NCI-H774 (cell line): Measurements from ENCODE around the gene ARAP1.

Experiments
- DNase-seq: peaks from one replicate; lab custom pipeline; 2025; lab: John Stamatoyannopoulos, UW

The ARAP1 gene

DNA sequence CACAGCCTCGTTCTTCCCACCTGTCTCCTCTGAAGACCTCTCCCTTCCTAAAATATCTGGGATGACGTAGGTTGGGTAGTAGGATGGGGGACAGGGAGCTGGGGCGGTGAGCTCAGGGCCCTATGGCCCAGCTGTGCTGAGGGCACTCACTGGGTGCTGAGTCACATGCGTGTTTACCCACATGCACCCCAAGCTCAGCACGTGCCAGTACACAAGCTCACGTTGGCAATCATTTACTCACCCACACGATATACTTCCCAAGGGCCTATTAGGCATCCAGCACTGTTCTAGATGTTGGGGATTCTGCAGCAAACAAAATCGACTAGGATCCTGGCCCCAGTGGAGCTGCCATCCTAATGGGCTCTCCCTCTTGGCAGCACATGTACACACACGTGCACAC lies 28.7 kb downstream of the ARAP1 start:
- DNase-seq, result no peak

DNA sequence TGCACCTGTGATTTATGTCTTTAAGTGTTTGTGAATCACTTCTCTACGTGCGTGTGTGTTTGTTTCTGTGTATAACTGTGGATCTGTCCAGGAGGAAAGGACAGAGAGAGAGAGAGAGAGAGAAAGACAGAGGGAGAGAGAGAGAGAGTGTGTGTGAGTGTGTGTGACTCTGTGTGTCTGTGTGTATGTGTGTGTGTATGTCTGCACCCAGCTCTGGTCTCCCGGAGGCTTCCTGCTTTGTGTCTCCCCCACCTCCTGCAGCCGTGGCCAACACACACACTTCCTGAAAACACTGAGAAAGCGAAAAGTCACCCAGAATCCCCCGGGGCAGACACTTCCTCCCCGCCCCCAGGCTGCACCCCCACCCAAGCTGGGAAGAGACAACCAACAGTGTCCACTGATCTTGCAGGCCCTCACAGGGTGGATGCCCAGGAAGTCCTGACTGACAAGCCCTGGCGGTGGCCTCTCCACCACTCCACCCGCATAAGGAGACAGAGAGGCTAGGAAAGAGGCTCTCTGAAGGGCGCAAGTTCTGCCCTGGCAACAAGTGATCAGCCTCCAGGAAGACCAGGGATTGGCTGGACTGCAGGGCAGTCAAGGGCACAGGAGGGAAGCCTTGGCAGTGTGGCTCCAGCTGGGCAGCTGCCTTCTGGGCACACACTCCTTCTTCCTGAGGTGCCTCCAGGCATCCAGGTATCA lies 30.0 kb downstream of the ARAP1 start:
- peak; percentile 86 for DNase-seq

DNA sequence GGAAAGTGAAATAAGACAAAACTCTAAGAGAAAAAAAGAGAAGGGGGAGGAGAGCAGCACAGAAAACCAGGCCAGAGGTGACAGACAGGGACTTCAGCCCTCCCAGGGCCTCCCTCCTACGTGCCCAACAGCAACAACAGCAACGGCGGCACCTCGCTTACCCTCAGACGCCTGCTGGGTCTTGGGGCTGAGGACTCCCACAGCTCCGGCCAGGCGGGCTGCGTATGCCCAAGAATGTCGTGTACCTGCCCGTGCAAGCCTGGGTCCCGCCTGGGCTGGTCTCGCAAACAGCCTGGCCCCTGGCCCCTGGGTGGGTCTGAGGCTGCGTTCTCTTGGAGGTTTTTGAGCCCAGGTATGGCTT lies 30.5 kb downstream of the ARAP1 start:
- DNase-seq, result no peak

DNA sequence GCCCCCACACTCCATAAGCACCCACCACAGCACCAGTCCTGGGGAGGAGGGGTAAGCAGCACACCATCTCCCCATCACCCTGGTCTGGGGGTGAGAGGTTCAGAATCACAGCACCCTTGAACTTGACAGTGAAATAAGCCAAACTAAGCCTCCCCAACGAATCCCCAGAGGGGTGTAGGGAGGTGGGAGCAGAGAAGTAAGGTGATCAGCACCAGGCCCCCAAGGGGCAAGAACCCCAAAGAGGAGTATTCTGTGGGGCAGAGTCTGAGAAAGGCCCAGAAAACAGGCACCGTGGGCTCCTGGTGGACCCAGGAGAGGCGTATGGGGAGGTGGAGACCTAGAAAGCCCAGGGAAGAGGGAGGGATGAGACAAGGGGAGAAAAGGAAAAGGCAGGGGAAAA lies 30.9 kb downstream of the ARAP1 start:
- no peak for DNase-seq

DNA sequence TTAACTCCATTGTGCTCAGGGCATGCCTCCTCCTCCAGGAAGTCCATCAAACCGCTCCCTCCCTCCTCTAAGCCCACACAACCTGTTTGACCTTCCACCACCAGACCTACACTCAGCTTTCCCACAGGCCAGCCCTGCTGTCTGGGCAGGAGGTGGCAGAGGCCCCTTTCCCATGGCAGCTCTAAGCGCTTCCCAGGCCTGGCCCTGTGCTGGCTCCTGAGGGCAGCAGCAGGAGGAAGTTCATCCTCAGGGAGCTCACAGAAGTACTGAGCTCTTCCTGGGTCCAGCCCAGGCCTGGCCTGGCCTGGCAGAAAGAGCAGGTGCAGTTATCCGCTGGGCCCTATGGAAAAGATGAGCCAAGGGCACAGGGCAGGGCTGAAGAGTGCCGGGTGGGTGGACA lies 31.4 kb downstream of the ARAP1 start:
- no peak for DNase-seq

DNA sequence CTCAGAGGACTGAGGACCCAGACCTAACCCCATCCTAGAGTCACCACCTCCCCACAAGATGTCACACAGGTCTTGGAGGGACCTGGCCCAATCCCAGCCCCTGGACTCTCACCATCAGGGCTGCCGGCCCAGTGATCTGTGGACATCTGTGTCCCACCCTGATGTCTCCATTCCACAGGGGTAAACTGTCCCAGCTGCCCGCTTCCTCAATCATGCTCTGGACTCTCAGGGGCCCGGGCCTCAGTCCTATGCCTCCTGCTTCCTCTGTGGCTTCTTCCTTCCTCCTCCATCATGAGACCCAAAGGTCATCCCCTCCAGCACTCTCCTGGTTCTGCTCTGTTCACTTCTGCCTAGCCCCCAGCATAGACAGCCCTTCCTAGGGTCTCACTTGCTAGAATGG lies 32.2 kb downstream of the ARAP1 start:
- no peak for DNase-seq

DNA sequence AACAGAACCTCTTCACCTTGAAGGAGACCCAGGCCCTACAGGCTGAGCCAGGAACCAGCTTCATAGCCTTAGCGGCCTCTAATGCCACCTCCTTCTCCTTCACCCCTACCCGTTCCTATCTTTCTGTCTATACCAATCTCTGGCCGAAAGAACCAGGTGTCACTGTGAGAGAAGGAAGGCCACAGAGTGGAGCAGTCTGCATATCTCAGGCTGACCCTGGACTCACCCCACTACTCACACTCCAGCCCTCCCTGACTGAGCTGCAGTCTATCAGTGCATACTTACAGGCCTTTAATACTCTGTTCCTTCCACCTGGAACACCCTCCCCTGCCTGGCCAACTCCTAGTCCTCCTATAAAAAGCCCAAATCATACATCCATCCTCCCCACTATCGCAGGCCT lies 32.7 kb downstream of the ARAP1 start:
- DNase-seq, result no peak

DNA sequence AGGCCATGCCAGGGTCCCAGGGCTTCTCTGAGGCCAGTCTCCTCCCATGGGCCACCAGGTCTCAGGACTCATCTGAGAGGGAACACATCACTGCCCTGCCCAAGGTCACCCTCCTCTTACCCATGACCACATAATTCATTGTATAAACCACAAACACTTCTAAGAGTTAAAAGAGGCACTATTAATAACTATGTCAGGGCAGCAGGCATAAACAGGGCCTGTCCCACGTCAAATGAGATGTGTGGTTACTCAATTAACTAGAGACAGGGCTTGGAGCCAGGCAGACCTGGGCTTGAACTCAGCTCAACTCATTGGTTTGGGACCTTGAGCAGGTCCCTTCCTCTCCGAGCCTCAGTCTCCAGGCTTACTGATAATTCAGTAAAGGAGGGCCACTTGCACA lies 33.1 kb downstream of the ARAP1 start:
- no peak for DNase-seq

DNA sequence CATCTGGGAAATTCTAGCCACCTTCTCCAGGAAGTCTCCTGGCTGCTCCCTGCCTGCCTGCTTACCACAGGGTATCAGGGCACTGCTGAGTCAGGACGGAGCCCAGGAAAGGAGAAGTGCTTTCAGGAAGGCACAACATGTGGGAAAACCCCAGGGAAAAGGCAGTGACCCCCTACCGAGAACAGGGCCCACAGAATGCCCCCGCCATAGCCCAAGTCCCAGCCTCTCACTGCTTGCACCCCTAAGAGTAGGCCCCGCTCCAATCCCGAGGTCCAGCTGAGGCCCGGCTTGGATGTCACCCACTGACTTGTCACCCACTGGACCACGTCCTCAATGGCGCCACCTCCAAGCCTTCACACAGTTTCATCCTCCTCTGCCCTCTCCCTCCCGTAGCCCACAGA lies 34.1 kb downstream of the ARAP1 start:
- DNase-seq, result no peak

DNA sequence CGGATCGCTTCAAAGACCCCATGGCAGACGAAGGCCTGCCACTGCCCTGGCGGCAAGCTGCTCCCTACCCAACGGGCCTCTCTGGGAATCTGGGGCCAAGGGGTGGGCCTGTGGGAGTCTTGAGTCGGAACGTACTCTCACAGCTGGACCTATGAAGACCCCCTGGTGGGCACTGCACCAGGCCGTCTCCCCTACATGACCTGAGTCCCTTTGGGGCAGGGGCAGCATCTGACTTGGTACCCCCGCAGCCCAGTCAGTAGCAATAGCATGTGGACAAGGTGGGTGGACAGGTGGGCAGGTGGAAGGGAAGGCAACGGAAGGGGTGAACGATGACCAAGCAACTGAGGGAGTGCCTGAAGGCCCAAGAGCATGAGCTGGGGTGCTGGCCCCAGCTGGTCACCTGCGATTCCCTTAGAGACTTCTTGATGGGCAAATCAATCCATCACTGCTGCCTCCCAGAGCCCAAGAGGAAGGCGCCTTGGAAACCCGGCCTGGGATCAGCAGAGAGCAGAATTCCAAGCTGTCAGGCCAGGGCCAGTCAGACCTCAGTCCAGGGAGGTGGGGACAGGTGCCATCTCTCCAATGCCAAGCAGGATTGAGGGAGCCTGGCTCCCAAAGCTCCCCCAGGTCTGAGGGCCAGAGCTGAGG lies 35.3 kb downstream of the ARAP1 start:
- DNase-seq, result no peak

DNA sequence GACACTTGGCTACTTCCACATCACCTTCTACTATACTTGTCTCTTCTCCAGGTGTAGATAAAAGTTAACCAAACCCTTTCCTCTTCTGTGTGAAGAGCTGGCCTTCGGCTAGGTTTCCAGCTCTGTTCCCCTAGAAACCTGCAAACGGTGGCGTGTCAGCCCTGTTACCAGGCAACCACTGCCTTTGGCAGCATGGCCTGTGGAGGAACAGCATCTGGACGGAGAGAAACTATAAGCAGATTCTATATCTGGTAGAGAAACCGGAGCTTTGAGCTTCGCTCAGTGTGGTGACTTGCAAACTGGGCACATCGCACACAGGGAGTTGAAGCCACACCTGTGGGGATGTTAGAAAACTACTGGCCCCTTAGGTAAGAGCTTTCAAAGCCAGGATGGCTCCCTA lies 35.9 kb downstream of the ARAP1 start:
- no peak for DNase-seq

DNA sequence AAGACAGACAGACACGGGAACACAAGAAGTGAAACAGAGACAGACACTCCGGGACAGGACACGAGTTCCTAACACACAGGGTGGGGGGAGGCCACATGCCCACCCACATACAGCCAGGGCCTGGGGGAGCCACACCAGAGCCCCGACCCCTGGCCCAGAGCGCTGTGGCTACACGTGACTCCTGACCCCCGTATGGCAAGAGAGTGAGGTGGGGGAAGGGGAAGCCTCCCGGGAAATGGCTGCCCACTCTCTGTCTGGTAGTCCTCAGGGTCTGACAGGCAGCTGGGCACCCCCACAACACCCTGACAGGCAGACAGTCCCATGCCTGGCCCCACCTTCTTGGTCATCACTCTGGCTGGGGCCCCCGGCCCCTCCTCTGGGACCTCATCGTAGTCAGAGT lies 39.4 kb downstream of the ARAP1 start:
- DNase-seq, result no peak

DNA sequence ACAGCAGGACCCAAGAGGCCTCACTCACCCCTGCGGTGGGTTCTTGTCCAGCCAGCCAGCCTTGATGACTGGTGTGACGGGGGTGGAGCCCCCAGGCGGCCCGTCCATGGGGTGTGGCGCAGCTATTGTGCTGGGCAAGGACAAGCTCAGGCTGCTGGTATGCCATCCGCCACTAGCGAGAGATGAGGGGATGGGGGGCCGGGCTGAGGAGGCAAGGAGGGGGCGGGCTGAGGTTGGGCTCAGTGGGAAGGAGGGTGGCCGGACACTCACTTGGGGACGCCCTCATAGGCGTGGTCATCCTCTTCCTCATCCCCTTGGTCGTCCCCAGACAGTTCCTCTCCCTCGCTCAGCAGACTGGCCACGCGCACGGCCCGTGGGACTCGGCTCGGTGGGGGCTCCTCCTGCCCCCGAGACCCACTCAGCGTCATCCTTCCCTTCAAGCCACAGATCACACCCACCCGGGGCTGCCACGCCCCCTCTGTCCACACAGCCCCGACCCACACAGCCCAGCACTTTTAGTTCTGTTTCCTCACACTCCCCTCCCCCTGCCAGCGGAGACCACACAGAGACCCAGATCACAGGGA lies 39.9 kb downstream of the ARAP1 start:
- DNase-seq, result no peak

DNA sequence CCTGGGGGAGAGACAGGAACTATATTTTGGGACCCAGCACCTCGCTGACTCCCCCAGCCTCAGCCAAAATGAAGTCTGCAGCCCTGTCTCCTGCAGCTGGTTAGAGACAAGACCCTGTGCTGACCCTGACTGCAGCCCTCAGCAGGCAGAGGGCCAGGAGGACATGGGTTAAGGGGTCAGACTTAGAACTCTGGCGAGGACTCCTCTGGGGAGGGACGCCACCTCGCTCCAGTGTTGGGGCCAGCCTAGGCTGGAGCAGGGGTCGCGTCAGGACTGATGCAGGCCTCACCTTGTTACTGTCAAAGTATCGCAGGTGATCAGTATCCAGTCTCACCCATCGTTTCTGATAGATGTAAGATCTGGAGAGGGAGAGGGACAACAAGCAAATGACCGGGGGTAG lies 41.1 kb downstream of the ARAP1 start:
- DNase-seq, result no peak

DNA sequence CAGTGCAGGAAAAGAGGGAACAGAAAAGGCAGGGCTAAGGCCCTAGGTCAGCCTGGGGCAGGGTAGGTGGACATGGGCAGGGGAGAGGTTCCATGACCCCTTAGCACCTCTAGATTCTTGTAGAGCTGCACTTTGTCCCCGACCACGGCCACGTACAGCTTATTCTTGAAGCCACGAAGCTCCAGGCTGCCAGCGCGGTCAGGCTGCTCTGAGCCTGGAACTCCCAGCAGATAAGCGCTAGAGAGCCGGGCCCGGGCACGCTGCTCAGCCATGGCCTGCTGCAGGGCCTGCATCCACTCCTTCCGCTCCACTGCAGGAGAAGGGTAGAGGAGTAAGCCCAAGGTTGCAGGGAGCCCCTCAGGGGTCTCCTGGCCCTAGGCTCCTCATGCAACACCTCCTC lies 41.9 kb downstream of the ARAP1 start:
- DNase-seq, result no peak

DNA sequence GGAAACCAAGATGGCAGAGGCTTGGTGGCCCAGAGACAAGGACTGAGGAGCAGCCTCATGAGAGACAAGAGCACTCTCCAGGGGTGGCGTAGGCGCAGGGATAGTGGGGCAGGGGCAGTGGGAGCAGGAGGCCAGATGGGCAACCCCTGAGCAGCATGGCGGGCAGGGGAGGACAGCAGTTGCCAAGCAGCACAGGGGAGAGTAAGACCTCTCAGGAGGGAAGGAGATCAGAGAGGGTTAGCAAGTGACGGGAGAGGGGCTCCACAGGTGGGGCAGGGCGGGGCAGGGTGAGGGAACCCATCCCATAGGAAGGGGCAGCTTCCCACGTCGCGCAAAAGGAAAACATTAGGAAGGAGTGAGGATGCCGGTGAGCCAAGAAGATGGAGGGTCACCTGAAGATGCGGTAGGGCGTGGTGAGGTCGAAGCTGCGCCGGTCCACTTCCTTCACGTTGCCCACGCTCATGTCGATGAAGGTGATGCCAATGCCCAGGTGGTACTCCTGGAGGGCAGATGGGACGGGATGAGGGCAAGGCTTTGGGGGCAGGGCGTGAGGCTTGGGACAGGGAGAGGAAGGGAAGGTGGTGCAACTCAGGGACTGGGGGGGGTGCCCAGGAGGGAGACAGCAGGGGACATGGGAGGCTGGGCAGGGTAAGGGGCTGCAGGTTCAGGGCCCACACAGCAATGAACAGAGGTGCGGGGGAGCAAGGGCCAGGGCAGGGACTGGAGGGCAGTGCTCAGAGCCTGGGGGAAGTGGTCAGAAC lies 42.5 kb downstream of the ARAP1 start:
- DNase-seq, result no peak

DNA sequence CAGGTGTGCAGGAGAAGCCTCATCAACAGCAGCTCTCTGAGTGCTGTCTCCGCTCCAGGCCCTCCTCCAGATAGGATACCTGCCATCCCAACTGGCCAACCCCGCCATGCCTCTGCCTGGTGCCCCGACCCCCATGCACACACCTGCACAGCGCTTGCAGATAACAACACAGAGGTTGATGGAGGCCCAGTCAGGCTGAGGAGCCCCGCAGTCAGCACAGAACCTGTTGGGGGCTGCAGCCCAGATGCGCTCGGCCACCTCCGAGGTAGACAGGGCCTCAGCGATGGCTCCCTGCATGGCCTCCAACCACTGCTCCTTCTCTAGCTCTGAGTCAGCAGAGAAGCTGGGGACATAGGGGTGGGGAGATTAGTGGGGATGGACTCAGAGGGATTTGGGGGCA lies 45.2 kb downstream of the ARAP1 start:
- DNase-seq, result no peak

DNA sequence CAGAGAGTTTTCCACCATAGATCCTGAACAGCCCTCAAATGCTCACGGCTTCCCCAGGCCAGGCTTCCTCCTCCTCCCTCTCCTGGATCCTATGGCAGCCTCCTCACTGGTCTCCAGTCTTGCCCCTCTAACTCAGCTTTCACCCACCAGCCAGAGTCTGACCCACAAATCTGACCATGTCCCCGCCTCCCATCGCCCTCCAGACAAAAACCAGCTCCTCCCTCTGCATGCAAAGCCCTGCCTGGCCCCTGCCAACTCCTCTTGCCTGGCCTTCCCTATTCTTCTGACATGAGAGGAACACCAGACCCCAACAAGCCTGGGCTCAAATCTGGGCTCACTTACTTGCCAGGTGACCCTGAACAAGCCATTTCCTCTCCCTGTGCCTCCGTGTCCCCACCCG lies 45.6 kb downstream of the ARAP1 start:
- DNase-seq, result no peak

DNA sequence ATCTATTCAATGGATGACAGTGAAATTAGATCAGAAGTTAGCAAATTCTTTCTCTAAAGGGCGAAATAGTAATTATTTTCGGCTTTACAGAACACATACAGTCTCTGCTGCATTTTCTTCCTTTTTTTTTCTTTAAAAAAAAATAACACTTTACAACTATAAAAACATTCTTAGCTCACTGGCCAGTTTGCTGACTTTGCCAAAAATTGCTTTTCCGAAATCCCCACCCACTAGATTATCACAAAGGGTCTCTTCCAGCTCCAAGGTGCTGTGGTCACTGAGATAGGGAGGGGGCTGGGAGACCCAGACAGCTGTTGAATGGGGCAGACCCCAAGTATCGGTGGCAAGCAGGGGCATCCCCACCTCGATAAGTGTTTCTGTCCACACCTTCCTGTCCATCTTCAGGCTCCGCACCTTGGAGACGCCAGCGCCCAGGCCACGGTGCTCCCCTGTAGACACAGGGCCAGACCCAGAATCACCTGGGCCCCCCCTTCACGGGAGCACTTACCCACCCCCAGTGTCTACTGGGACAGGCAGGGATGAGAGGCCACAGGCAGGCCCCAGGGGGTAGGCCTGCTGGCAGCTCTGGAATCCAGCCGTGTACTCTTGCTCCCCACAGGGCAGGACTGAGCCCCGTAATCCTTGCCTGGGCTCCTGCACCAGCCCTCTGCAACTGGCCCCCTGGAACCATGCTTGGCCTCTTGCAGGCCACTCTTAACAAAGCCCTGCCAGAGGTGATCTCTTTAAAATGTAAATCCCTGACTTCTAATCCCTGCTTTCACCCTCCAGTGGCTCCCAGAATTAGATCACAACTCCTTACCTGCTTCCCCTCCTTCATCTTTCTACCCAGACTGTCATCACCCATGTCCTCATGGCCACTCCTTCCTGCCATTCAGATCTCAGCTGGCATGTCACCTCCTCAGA lies 46.5 kb downstream of the ARAP1 start:
- DNase-seq, result no peak

DNA sequence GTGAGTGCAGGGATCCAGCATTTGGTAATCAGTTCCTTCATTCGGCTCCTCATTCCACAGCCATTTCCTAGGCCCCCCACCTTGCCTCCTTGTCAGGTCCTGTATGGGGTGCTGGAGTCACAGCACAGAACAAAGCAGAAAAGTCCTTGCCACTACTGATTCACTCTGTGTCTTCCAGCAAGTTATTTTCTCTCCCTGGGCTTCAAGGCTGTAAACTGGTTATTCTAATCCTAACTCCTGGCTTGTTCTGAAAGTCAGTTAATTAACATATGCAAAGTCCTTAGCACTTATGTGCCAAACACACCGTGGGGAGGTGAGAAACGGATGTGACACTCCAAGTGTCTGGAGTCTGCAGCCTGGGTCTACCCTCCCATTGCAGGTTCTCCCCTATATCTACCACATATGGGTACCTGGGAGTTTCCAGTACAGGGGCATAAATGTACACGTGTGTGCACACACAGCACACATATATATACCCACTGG lies 47.4 kb downstream of the ARAP1 start:
- DNase-seq, result no peak

DNA sequence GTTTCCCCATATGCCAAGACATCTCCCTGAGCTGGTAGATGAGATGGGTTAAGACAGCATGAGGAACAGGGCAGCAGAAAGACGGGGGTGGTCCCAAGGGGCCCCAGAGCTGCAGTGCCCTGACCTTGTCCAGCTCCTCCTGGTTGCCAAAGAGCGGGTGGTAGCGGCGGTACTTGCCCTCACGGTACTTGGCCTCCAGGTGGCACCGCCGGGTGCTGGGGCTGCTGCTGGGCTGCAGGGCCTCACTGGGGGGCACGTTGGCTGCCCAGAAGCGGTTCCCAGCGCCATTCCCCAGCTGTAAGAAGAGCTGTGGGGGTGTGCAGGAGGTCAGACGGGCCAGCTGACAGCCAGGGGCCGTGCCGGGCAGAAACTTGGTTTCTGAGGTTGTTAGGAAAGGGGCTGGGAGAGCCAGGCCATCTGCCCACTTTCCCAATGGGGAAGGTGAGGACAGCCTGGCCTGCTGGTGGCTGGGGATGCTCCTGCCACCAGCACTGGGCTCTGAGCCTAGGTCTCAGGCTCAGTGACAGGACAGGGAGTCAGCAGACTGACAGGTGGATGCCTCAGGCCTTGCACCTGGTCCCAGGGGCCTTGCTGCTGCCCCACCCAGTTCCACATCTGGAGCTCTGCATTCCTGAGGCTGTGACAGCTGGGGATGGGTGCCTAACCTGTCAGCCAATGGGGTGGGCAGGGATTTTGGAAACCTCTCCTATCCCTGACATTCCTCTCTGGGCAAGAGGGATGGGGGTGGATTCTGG lies 48.0 kb downstream of the ARAP1 start:
- DNase-seq, result no peak
